ENCODE measurements around the gene RNASEH2A. TPM values are rescaled to one million over a fixed set of nuclear protein-coding genes. Genes with fewer than 3 reads are reported as not detected.
A peak's percentile ranks its signal among the peaks of the same experiment; 100 is the strongest.

Gene RNASEH2A
- total and polyA plus RNA-seq, 10 donors: 4.4 to 15.9 (median 11.7) TPM

DNA sequence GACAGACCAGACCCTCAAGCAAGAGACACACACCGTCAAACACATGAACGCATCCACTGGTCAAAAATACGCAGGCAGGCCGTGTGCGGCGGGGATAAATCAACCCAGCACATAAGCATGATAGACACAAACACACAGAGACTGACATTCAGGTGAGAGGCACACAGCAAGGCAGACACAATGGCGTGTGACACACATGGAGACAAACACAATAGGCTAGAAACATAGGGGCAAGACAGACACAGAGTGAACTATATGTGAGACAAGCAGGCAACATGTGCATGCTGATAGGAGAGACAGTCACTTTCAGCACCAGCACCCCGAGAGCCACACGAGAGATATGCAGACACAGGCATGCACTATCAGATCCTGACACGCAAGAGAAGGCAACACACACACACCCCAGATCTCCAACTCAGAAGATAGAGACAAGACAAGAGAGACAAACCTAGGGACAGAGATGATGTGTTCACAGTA, 22.0 kb upstream of the RNASEH2A start:
- Histone ChIP-seq H3K27ac (peak overlapping the region; percentile 95 to 100 (median 100)), H3K36me3 (no peaks in the 10 kb centered on the region), H3K27me3 (replicated peaks in 1 of 7) (no peaks in the 10 kb centered on the region), H3K4me1 (peaks cover 66 to 97% (median 90%) of the 10 kb centered on the region in 6 donors), H3K4me3 (peak overlapping the region in 1 of 8 donors; percentile 66), H3K9me3 (no peaks in the 10 kb centered on the region)
- no peak for DNase-seq
- TF ChIP-seq POLR2A (IDR thresholded peaks at IDR 0.05) (no peak), POLR2AphosphoS5 (IDR thresholded peaks at IDR 0.05) (no peak)
- TF ChIP-seq, protein P1, sequence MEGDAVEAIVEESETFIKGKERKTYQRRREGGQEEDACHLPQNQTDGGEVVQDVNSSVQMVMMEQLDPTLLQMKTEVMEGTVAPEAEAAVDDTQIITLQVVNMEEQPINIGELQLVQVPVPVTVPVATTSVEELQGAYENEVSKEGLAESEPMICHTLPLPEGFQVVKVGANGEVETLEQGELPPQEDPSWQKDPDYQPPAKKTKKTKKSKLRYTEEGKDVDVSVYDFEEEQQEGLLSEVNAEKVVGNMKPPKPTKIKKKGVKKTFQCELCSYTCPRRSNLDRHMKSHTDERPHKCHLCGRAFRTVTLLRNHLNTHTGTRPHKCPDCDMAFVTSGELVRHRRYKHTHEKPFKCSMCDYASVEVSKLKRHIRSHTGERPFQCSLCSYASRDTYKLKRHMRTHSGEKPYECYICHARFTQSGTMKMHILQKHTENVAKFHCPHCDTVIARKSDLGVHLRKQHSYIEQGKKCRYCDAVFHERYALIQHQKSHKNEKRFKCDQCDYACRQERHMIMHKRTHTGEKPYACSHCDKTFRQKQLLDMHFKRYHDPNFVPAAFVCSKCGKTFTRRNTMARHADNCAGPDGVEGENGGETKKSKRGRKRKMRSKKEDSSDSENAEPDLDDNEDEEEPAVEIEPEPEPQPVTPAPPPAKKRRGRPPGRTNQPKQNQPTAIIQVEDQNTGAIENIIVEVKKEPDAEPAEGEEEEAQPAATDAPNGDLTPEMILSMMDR (IDR thresholded peaks at IDR 0.05 in 8 of 11, conservative IDR thresholded peaks at IDR 0.05 in 3 of 11): no peak
- intact Hi-C loops (cut with DNase I; ENCODE audit: low total_unique reads): no loop called here
- 64 to 82% (median 72%) methylated on average over 10 of the region's 10 CpGs for WGBS, 5 donors

DNA sequence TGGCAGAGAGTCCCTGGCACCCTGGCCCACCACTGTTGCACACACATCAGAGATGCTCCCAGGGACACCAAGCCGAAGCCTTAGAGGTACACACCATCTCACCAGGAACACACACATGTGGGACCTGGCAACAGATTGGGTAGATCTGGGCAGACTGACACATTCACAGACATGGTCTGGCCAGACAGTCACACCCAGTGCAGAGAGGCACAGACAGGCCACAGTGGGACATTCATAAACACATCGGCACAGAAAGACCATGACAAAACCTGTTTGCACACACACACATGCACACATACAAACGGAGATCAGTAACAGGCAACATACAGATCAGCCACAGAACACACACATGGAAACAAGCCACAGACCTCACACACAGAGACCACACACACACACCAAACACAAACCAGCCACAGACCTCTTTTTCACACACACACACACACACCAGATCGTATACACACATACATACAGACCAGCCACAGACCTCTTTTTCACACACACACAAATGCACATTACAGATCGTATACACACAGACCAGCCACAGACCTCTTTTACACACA, 21.4 kb upstream of the RNASEH2A start:
- Histone ChIP-seq H3K36me3 (no peaks in the 10 kb centered on the region), H3K27ac (peak overlapping the region; percentile 95 to 100 (median 100)), H3K4me1 (peaks cover 64 to 92% (median 86%) of the 10 kb centered on the region in 6 donors), H3K9me3 (no peaks in the 10 kb centered on the region), H3K4me3 (peak overlapping the region in 1 of 8 donors; percentile 53), H3K27me3 (replicated peaks in 1 of 7) (no peaks in the 10 kb centered on the region)
- 26 to 60% (median 47%) methylated on average over 4 to 5 of the region's 5 CpGs for WGBS, 5 donors
- DNase-seq: no peak
- intact Hi-C loops (cut with DNase I; ENCODE audit: low total_unique reads): no loop called here
- TF ChIP-seq POLR2A (IDR thresholded peaks at IDR 0.05): no peak
- no peak for TF ChIP-seq POLR2AphosphoS5 (IDR thresholded peaks at IDR 0.05)
- TF ChIP-seq, protein P1 (IDR thresholded peaks at IDR 0.05 in 8 of 11, conservative IDR thresholded peaks at IDR 0.05 in 3 of 11): no peak

DNA sequence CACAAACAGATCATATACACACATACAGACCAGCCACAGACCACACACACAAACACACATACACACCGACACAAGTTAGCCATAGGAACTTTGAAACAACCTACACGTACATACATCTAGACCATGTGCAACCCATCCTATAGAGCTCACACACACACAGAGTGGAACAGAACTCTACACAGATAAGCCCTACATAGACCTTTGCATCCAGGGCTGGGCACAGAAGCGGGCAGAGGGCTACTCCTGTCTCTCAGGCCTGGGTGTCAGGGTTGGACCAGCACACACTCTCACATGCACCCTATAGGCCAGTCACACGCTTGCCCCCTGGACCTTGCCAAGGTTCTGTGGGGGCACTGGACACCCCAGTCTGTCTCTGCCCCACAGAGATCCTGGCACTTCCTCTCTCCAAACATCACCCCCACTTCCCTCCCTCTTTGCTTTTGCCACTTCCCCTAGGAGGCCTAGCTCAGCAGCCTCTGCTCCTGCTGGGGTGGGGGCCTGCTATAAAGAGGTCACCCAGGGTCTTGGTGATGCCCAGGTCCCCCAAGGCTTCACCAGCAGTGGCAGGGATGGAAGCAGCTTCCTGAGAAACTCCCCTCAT, 20.9 kb upstream of the RNASEH2A start:
- Histone ChIP-seq H3K4me3 (peak overlapping the region in 2 of 8 donors; percentile 3 to 53), H3K36me3 (no peaks in the 10 kb centered on the region), H3K27ac (peak overlapping the region; percentile 79 to 100 (median 100)), H3K4me1 (peaks cover 64 to 94% (median 87%) of the 10 kb centered on the region in 6 donors), H3K9me3 (no peaks in the 10 kb centered on the region), H3K27me3 (replicated peaks in 1 of 7) (no peaks in the 10 kb centered on the region)
- intact Hi-C loops (cut with DNase I; ENCODE audit: low total_unique reads): no loop called here
- TF ChIP-seq, protein P1 (IDR thresholded peaks at IDR 0.05 in 8 of 11, conservative IDR thresholded peaks at IDR 0.05 in 3 of 11): no peak
- TF ChIP-seq POLR2AphosphoS5 (IDR thresholded peaks at IDR 0.05): peak in 2 of 3 donors; percentile 42 to 49
- TF ChIP-seq POLR2A (IDR thresholded peaks at IDR 0.05): no peak
- peak; percentile 82 for DNase-seq
- 34 to 57% (median 45%) methylated on average over 4 of the region's 4 CpGs for WGBS, 5 donors
